ENCODE measurements around the gene ARPP19.

DNA sequence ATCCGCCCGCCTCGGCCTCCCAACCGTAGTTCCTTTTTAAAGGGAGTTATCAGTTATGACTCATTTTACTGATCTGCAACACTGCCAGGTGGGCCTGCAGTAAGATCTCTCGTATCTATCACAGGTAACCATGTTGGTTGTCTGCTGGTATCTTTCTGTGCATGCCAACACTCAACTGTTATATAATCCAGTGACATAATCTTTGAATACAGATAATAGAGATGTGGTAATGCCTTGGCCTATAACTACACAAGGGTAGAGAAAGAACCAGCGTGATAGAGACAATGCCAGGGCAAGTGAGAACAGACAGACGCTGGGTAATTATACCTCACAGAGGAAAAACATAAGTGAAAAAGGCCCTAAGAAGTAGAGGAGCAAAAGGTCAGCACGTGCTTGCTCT lies 11.0 kb upstream of the ARPP19 start:
- TF ChIP-seq, protein P1, sequence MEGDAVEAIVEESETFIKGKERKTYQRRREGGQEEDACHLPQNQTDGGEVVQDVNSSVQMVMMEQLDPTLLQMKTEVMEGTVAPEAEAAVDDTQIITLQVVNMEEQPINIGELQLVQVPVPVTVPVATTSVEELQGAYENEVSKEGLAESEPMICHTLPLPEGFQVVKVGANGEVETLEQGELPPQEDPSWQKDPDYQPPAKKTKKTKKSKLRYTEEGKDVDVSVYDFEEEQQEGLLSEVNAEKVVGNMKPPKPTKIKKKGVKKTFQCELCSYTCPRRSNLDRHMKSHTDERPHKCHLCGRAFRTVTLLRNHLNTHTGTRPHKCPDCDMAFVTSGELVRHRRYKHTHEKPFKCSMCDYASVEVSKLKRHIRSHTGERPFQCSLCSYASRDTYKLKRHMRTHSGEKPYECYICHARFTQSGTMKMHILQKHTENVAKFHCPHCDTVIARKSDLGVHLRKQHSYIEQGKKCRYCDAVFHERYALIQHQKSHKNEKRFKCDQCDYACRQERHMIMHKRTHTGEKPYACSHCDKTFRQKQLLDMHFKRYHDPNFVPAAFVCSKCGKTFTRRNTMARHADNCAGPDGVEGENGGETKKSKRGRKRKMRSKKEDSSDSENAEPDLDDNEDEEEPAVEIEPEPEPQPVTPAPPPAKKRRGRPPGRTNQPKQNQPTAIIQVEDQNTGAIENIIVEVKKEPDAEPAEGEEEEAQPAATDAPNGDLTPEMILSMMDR (IDR thresholded peaks at IDR 0.05) = no peak
- no peak for TF ChIP-seq POLR2A (IDR thresholded peaks at IDR 0.05; ENCODE audit: low read depth)
